ENCODE measurements around the gene FBXO48. TPM values are rescaled to one million over a fixed set of nuclear protein-coding genes. Genes with fewer than 3 reads are reported as not detected.

Gene FBXO48
- total and polyA plus RNA-seq, 2 of the 4 experiments (the other 2 are of a cell fraction), result 0.18 to 0.43 TPM

DNA sequence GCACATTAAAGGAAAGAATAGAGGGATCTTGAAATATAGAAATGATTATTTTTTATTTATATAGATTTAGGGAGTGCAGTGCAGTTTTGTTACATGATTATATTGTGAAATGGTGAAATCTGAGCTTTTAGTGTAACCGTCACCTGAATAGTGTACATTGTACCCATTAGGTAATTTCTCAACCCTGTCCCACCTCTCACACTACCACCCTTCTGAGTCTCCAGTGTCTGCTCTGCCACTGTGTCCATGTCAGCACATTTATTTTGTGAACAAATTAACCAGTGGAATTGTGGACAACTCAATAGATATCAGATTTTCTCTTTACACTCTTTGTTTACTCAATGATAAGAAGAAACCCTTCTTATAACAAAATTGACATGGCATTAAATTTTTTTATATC, 24.5 kb upstream of the FBXO48 start:
- H3K36me3 ChIP-seq (ENCODE audit: control insufficient read depth, insufficient read depth, low read length), result no peaks in the 10 kb centered on the region
- no peak overlapping the region for H3K9ac ChIP-seq (ENCODE audit: low read depth, low read length)
- H4K91ac ChIP-seq (ENCODE audit: insufficient read depth, low read depth, low read length), result no peak overlapping the region
- H2BK120ac ChIP-seq (ENCODE audit: low read depth, low read length), result no peak overlapping the region
- no peak overlapping the region for H3K27ac ChIP-seq (ENCODE audit: insufficient read depth, low read length)
- in situ Hi-C loops (cut with MboI; ENCODE audit: low sequenced_read_pairs), result loop anchor here (25.0 kb wide), 1 partner anchor 96 kb away; no protein-coding TSS in a partner anchor
- no peaks in the 10 kb centered on the region for H3K9me1 ChIP-seq (ENCODE audit: insufficient read depth, low read length)
- H2BK5ac ChIP-seq (ENCODE audit: low read depth, low read length, poor library complexity, severe bottlenecking), result no peak overlapping the region
- H4K20me1 ChIP-seq (ENCODE audit: insufficient read depth, low read length), result no peaks in the 10 kb centered on the region
- ChIA-PET CTCF (no interaction called here), POLR2A (ENCODE audit: unreplicated experiment) (no interaction called here)
- H2BK15ac ChIP-seq (ENCODE audit: low read depth, low read length), result no peak overlapping the region
- H3K4me3 ChIP-seq (ENCODE audit: insufficient read depth, low read depth, low read length), result no peak overlapping the region
- 0 out of 2 replicates have a peak, but pooled peaks cover 2% of the 10 kb centered on the region for H3K4me1 ChIP-seq (ENCODE audit: control insufficient read depth, insufficient read depth, low read length)
- H2AK9ac ChIP-seq (replicated peaks; ENCODE audit: low read depth, low read length, poor library complexity), result no peak overlapping the region
- BruUV-seq (replicated peaks), result no TSS peak
- H2AFZ ChIP-seq (replicated peaks; ENCODE audit: low read length, poor library complexity), result no peak overlapping the region
- no peak overlapping the region for H4K5ac ChIP-seq (ENCODE audit: low read depth, low read length)
- no peak overlapping the region for H3K18ac ChIP-seq (ENCODE audit: low read depth, low read length)
- TF ChIP-seq POLR2A (IDR thresholded peaks at IDR 0.05; ENCODE audit: low read depth, low read length) (no peak), MAZ (IDR thresholded peaks at IDR 0.05; ENCODE audit: borderline replicate concordance, low read depth, low read length) (no peak), RCOR1 (IDR thresholded peaks at IDR 0.05; ENCODE audit: insufficient replicate concordance, low read length) (no peak), MXI1 (IDR thresholded peaks at IDR 0.05; ENCODE audit: borderline replicate concordance, low read depth, low read length) (no peak)
- TF ChIP-seq, protein P1, sequence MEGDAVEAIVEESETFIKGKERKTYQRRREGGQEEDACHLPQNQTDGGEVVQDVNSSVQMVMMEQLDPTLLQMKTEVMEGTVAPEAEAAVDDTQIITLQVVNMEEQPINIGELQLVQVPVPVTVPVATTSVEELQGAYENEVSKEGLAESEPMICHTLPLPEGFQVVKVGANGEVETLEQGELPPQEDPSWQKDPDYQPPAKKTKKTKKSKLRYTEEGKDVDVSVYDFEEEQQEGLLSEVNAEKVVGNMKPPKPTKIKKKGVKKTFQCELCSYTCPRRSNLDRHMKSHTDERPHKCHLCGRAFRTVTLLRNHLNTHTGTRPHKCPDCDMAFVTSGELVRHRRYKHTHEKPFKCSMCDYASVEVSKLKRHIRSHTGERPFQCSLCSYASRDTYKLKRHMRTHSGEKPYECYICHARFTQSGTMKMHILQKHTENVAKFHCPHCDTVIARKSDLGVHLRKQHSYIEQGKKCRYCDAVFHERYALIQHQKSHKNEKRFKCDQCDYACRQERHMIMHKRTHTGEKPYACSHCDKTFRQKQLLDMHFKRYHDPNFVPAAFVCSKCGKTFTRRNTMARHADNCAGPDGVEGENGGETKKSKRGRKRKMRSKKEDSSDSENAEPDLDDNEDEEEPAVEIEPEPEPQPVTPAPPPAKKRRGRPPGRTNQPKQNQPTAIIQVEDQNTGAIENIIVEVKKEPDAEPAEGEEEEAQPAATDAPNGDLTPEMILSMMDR (conservative IDR thresholded peaks at IDR 0.05; ENCODE audit: low read depth, low read length), result no peak
- dilution Hi-C loops (cut with HindIII; ENCODE audit: low sequenced_read_pairs, unreplicated experiment), result no loop called here
- no peak overlapping the region for H3K14ac ChIP-seq (replicated peaks; ENCODE audit: low read depth, low read length)
- no peaks in the 10 kb centered on the region for H3K27me3 ChIP-seq (ENCODE audit: control insufficient read depth, insufficient read depth, low read length)
- no peak overlapping the region for H4K8ac ChIP-seq (ENCODE audit: low read depth in 2 of 2, low read length in 2 of 2)
- H3K9me3 ChIP-seq (ENCODE audit: control insufficient read depth, insufficient read depth, low read length), result peaks cover 2% of the 10 kb centered on the region; the same call in 1 of the 2 replicates
- no peaks in the 10 kb centered on the region for H3K79me1 ChIP-seq (ENCODE audit: low read depth in 1 of 2, low read length in 2 of 2)
- intact Hi-C loops (cut with micrococcal nuclease), result no loop called here
- H3K23ac ChIP-seq (ENCODE audit: low read depth, low read length), result no peak overlapping the region
- H2BK20ac ChIP-seq (ENCODE audit: low read depth, low read length), result no peak overlapping the region
- H3K4ac ChIP-seq (ENCODE audit: low read depth, low read length), result no peak overlapping the region
- no peak overlapping the region for H3K56ac ChIP-seq (ENCODE audit: extremely low read depth, insufficient read depth, low read length)
- ATAC-seq (ENCODE audit: low read depth) (no peak), DNase-seq (no peak)
- H3K4me2 ChIP-seq (ENCODE audit: low read depth, low read length), result no peak overlapping the region
- no peak overlapping the region for H2AK5ac ChIP-seq (ENCODE audit: low read depth, low read length)
- no CpG with 5 or more reads among the region's 1 CpG for WGBS, 2 experiments (ENCODE audit: extremely low coverage in 2 of 2, insufficient read length in 1 of 2)

All from IMR-90 (cell line).